Fibroblast of skin of left biceps (primary cell): ENCODE results near the gene SLC29A4.

Source experiments
- DNase-seq, 2 experiments: peaks; one replicate each; pipeline ENCODE4 v3.0.0-alpha.2; 2013; ENCODE audit warnings: low read depth in 2 of 2

The SLC29A4 gene

GRCh38 chr7:5352440-5353010 is 69.8 kb downstream of the SLC29A4 start:
- DNase-seq, result no peak

- no peak for DNase-seq
Observed at GRCh38 chr7:5354460-5355232, 71.9 kb downstream of the SLC29A4 start.
